Endothelial cell of umbilical vein (primary cell): ENCODE results near the gene POLR2E. TPM values are rescaled to one million over a fixed set of nuclear protein-coding genes. Genes with fewer than 3 reads are reported as not detected.

Experiments used
- BruUV-seq: library from RNA; stranded (reverse); fragments of 400-500 nt; replicated peaks from 2 replicates; lab custom pipeline; 2021; lab: Mats Ljungman, UMichigan
- CTCF ChIA-PET: fragments of 300-600, 350-600 bp; sonication (Branson Sonifier 250); formaldehyde crosslinking; loops from one replicate; lab custom pipeline; 2021; ENCODE audit warnings: antibody characterized with exemption, inconsistent platforms; lab: Charles Lee
- POLR2A ChIA-PET: fragments of 300-600, 350-600 bp; sonication (Branson Sonifier 250); formaldehyde crosslinking; loops from one replicate; lab custom pipeline; 2021; ENCODE audit warnings: antibody characterized with exemption, inconsistent platforms; lab: Charles Lee
- DNase-seq: peaks from one replicate; pipeline ENCODE4 v3.0.0-alpha.2; 2011; ENCODE audit warnings: low read depth, low spot score
- FAIRE-seq: peaks from 2 replicates; lab custom pipeline; 2011; peaks lifted over from hg19 to GRCh38; lab: Jason Lieb, UNC
- H2AFZ ChIP-seq: 2 replicates; pipeline ENCODE4 v1.6.0; 2012; ENCODE audit warnings: low read depth, low read length, control low read depth, inconsistent platforms
- H3K27ac ChIP-seq: 2 replicates; pipeline ENCODE4 v1.5.1; 2011; ENCODE audit warnings: low read depth, mild to moderate bottlenecking, control low read depth, low read length, moderate library complexity; ENCODE audit not compliant: insufficient read depth
- H3K27me3 ChIP-seq, 2 experiments: 2 replicates each; pipeline versions ENCODE4 v1.6.0 to v1.6.1; 2011; ENCODE audit warnings: low read length in 2 of 2, mixed read lengths in 1 of 2; ENCODE audit not compliant: control insufficient read depth in 2 of 2, insufficient read depth in 2 of 2
- H3K36me3 ChIP-seq, 2 experiments: 2 replicates in 1 of 2; 3 replicates in 1 of 2; pipeline ENCODE4 v1.5.1; 2011; ENCODE audit warnings: low read length in 2 of 2, mild to moderate bottlenecking in 1 of 2, moderate library complexity in 1 of 2; ENCODE audit not compliant: control insufficient read depth in 2 of 2, insufficient read depth in 2 of 2; ENCODE audit errors: extremely low read depth in 1 of 2
- H3K4me1 ChIP-seq: 3 replicates; pipeline ENCODE4 v1.5.1; 2011; ENCODE audit warnings: mild to moderate bottlenecking, low read length; ENCODE audit not compliant: control insufficient read depth, insufficient read depth; ENCODE audit errors: extremely low read depth
- H3K4me2 ChIP-seq: 2 replicates; pipeline ENCODE4 v1.6.1; 2011; ENCODE audit warnings: low read length, control low read depth, mixed read lengths; ENCODE audit not compliant: insufficient read depth
- H3K4me3 ChIP-seq, 3 experiments: fragments of 200-600 bp in 1 of 3; sonication (generic), shearing (Covaris generic) in 1 of 3; replicated peaks in 1 of 3; 2 replicates each; pipeline ENCODE4 v1.5.1; 2011 to 2016; ENCODE audit warnings: control low read depth in 3 of 3, low read length in 3 of 3, mild to moderate bottlenecking in 2 of 3, inconsistent platforms in 1 of 3, low read depth in 1 of 3, moderate library complexity in 1 of 3; ENCODE audit not compliant: insufficient read depth in 1 of 3
- H3K79me2 ChIP-seq: 2 replicates; pipeline ENCODE4 v1.6.0; 2012; ENCODE audit warnings: low read length, inconsistent platforms; ENCODE audit not compliant: control insufficient read depth, insufficient read depth
- H3K9ac ChIP-seq: replicated peaks from 2 replicates; pipeline ENCODE3; 2011; ENCODE audit warnings: low read length, control low read depth; ENCODE audit not compliant: insufficient read depth; ENCODE audit errors: extremely low read depth
- H3K9me1 ChIP-seq: replicated peaks from 3 replicates; pipeline ENCODE4 v1.6.0; 2011; ENCODE audit warnings: mild to moderate bottlenecking, low read length; ENCODE audit not compliant: control insufficient read depth, insufficient read depth; ENCODE audit errors: extremely low read depth
- H3K9me3 ChIP-seq: replicated peaks from 2 replicates; pipeline ENCODE4 v1.5.1; 2012; ENCODE audit warnings: low read length, inconsistent platforms; ENCODE audit not compliant: control insufficient read depth, insufficient read depth
- H4K20me1 ChIP-seq: replicated peaks from 2 replicates; pipeline ENCODE3; 2011; ENCODE audit warnings: mild to moderate bottlenecking, low read length; ENCODE audit not compliant: control insufficient read depth, insufficient read depth; ENCODE audit errors: extremely low read depth
- EZH2 ChIP-seq: IDR thresholded peaks from 2 replicates; pipeline ENCODE4 v1.6.1; 2012; ENCODE audit warnings: borderline replicate concordance, low read depth, mild to moderate bottlenecking, moderate library complexity, low read length, inconsistent platforms; ENCODE audit not compliant: severe bottlenecking
- FOS ChIP-seq: IDR thresholded peaks from 2 replicates; pipeline ENCODE4 v1.6.1; 2011; ENCODE audit warnings: mild to moderate bottlenecking, low read length, moderate library complexity, borderline replicate concordance; ENCODE audit not compliant: insufficient read depth
- GATA2 ChIP-seq: IDR thresholded peaks from 2 replicates; pipeline ENCODE4 v1.7.0; 2011; ENCODE audit warnings: low read depth, mild to moderate bottlenecking, moderate library complexity, mixed read lengths, low read length; ENCODE audit not compliant: insufficient read length, insufficient read depth
- POLR2AphosphoS5 ChIP-seq: IDR thresholded peaks from 2 replicates; pipeline ENCODE4 v1.6.1; 2012; ENCODE audit warnings: low read depth, mild to moderate bottlenecking, control low read depth, low read length, moderate library complexity; ENCODE audit not compliant: insufficient read depth
- dilution Hi-C: fragments of 300-500 bp; cut with MboI; formaldehyde crosslinking; loops from one replicate; pipeline ENCODE4 v1.15.0; 2019; ENCODE audit warnings: low sequenced_read_pairs; ENCODE audit not compliant: extremely low pct_ligation_motif_present
- intact Hi-C: fragments of 100-400 bp; cut with micrococcal nuclease; formaldehyde crosslinking; loops from one replicate; pipeline ENCODE4 v1.10.0; 2022
- polyA plus RNA-seq, 4 experiments: library from polyadenylated mRNA; depleted of rRNA in 3 of 4; stranded (reverse) in 3 of 4; unstranded in 1 of 4; fragments of >200 nt; gene quantifications; 2 replicates each; pipeline versions ENCODE4 v1.2.1 to v1.2.3, GENCODE V29; 2011 to 2012; ENCODE audit warnings: missing spikeins in 1 of 4
- total RNA-seq: library from RNA; stranded (reverse); gene quantifications from 2 replicates; pipeline ENCODE4 v1.2.3, GENCODE V29; 2021
- TF ChIP-seq, protein P1 (sequence below), 2 donors: IDR thresholded peaks; 1 replicate in 1 of 2; 2 replicates in 1 of 2; pipeline ENCODE4 v1.5.1; 2011; ENCODE audit warnings: low read length in 2 of 2, mild to moderate bottlenecking in 2 of 2, moderate library complexity in 2 of 2, control low read depth in 1 of 2, inconsistent platforms in 1 of 2, low read depth in 1 of 2; ENCODE audit not compliant: insufficient read depth in 1 of 2; ENCODE audit errors: extremely low read depth in 1 of 2
- TF ChIP-seq, protein P2 (sequence below): IDR thresholded peaks from 2 replicates; pipeline ENCODE4 v1.6.1; 2011; ENCODE audit not compliant: insufficient read depth, insufficient read length

POLR2E gene
- total and polyA plus RNA-seq, 2 donors (not counting 3 experiments of a cell fraction or from before 2014, with no cell fraction given) = 272 to 344 TPM

DNA sequence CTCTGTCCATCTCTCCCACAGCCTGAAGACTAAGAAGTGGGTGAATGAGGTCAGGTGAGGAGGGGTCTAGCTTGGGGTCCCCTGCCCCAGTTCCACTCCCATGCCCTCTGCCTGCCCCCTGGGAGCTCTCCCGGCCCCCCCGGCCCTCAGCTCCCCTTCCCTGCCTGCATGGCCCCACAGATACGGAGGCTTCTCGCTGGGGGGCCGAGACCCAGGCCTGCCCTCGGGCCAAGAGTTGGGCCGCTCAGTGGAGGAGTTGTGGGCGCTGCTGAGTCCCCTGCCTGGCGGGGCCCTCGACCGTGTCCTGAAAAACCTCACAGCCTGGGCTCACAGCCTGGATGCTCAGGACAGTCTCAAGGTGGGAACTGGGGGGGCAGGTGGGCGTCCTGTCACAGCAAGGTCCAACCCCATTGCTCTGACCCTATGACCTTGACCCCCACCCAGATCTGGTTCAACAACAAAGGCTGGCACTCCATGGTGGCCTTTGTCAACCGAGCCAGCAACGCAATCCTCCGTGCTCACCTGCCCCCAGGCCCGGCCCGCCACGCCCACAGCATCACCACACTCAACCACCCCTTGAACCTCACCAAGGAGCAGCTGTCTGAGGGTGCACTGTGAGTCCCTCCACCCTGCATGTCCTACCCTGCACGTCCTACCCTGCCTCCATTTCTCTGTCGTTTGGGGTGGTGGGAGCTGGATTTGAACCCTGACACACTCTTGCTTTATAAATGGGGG lies 39.1 kb downstream of the POLR2E start:
- intact Hi-C loops = no loop called here

More for the DNA sequence above, 39.1 kb downstream of the POLR2E start:
- BruUV-seq = no TSS peak
- dilution Hi-C loops = no loop called here
- FAIRE-seq (no peak), DNase-seq (no peak)
- H4K20me1 ChIP-seq = no peaks in the 10 kb centered on the region
- CTCF ChIA-PET = interaction anchor here (1.1 to 1.8 kb wide), 3 partner anchors 9 to 121 kb away, joined by 4 to 7 read pairs (median 6); partner anchors contain the start of gene ARHGAP45
- TF ChIP-seq GATA2 (no peak), EZH2 (no peak), POLR2AphosphoS5 (no peak), FOS (no peak)
- TF ChIP-seq, protein P1, sequence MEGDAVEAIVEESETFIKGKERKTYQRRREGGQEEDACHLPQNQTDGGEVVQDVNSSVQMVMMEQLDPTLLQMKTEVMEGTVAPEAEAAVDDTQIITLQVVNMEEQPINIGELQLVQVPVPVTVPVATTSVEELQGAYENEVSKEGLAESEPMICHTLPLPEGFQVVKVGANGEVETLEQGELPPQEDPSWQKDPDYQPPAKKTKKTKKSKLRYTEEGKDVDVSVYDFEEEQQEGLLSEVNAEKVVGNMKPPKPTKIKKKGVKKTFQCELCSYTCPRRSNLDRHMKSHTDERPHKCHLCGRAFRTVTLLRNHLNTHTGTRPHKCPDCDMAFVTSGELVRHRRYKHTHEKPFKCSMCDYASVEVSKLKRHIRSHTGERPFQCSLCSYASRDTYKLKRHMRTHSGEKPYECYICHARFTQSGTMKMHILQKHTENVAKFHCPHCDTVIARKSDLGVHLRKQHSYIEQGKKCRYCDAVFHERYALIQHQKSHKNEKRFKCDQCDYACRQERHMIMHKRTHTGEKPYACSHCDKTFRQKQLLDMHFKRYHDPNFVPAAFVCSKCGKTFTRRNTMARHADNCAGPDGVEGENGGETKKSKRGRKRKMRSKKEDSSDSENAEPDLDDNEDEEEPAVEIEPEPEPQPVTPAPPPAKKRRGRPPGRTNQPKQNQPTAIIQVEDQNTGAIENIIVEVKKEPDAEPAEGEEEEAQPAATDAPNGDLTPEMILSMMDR (IDR thresholded peaks at IDR 0.05; ENCODE audit: extremely low read depth in 1 of 2, insufficient read depth in 1 of 2, low read depth in 1 of 2, low read length in 2 of 2) = no peak
- TF ChIP-seq, protein P2, sequence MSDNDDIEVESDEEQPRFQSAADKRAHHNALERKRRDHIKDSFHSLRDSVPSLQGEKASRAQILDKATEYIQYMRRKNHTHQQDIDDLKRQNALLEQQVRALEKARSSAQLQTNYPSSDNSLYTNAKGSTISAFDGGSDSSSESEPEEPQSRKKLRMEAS = no peak
- no peak overlapping the region for H2AFZ ChIP-seq
- H3K27me3 ChIP-seq = no peaks in the 10 kb centered on the region
- no peaks in the 10 kb centered on the region for H3K9me3 ChIP-seq
- H3K4me2 ChIP-seq = no peak overlapping the region
- no peaks in the 10 kb centered on the region for H3K9me1 ChIP-seq
- H3K9ac ChIP-seq = no peak overlapping the region
- no peaks in the 10 kb centered on the region for H3K79me2 ChIP-seq
- H3K36me3 ChIP-seq = no peaks in the 10 kb centered on the region
- no peaks in the 10 kb centered on the region for H3K4me1 ChIP-seq
- POLR2A ChIA-PET = no interaction called here
- no peak overlapping the region for H3K4me3 ChIP-seq
- H3K27ac ChIP-seq = no peak overlapping the region
